Measurements from ENCODE around the gene DPF1.
A peak's percentile ranks its signal among the peaks of the same experiment; 100 is the strongest.

Gene DPF1

DNA sequence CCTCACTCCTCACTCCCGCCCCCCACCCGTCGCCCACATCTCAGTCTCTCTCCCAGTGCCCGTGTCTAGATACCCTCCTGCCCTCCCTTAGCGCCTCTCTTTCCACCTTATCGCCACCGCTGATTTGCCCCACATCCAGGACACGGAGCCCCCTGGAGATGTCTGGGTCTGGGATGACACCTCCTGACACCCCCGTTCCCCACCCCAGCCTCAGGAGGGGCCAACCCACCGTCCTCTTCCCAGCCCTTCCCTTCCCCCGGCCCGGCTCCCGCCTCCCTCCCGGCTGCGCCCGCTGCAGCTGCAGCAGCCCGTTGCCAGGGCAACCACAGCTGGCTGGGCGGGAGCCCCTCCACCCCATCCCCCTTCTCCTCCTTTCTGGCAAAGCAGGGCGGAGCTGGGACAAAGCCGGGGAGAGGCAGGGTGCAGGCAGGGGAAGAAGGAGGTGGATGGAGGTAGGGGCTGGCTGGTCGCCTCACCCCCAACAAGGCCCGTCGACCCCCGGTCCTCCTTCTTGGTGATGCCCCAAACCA is 13.5 kb downstream of the DPF1 start:
- H3K9me3 ChIP-seq: no peaks in the 10 kb centered on the region
- peak overlapping the region; percentile 46 for H3K4me3 ChIP-seq (ENCODE audit: low read depth, low read length)
- no peaks in the 10 kb centered on the region for H3K27me3 ChIP-seq
- TF ChIP-seq, protein P1, sequence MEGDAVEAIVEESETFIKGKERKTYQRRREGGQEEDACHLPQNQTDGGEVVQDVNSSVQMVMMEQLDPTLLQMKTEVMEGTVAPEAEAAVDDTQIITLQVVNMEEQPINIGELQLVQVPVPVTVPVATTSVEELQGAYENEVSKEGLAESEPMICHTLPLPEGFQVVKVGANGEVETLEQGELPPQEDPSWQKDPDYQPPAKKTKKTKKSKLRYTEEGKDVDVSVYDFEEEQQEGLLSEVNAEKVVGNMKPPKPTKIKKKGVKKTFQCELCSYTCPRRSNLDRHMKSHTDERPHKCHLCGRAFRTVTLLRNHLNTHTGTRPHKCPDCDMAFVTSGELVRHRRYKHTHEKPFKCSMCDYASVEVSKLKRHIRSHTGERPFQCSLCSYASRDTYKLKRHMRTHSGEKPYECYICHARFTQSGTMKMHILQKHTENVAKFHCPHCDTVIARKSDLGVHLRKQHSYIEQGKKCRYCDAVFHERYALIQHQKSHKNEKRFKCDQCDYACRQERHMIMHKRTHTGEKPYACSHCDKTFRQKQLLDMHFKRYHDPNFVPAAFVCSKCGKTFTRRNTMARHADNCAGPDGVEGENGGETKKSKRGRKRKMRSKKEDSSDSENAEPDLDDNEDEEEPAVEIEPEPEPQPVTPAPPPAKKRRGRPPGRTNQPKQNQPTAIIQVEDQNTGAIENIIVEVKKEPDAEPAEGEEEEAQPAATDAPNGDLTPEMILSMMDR (IDR thresholded peaks at IDR 0.05; ENCODE audit: low read depth, low read length): no peak
- peak; percentile 90 for DNase-seq
- peaks cover 12% of the 10 kb centered on the region for H3K4me1 ChIP-seq
- peaks cover 11% of the 10 kb centered on the region for H3K36me3 ChIP-seq

DNA sequence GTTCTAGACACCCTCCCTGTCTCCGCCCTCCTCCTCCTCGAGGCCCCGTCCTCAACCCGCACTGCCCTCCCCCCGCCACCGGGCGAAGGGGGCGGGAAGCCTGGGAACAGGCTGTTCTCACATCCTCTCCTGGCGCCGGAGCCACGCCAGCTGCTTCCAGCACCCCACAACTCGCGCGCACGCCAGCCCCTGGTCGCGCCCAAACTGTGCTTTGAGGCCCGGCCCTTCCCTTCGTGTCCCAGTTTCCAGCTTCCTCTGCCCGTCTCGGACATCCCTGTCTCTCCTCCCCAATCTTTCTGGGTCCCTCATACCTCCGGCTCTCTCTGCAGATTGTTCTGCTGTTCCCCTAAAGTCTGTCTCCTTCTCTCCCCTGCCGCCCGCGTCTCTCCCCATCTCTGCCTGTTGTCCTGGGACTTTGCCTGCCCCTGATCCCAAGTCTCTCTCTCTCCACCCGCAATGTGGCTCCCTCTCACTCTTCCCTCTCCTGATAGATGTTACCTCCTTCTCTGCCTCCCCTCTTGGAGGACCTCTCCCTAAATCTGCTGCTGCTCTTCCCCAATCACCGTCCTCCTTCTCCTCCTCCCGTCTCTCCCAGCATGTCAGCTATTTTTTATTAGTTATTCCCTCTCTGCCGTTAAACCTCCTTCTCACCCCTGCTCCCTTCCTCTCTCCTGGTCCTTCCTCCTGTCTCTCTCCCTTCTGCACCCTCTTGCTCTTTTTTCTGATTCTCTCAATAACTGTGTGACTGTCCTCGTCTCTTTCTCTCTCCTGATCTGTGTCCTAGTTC is 14.2 kb downstream of the DPF1 start:
- Histone ChIP-seq H3K36me3 (0 out of 2 replicates have a peak, but pooled peaks cover 7% of the 10 kb centered on the region), H3K27me3 (no peaks in the 10 kb centered on the region), H3K4me3 (ENCODE audit: low read depth, low read length) (peak overlapping the region; percentile 46), H3K4me1 (peaks cover 12% of the 10 kb centered on the region), H3K9me3 (no peaks in the 10 kb centered on the region)
- TF ChIP-seq, protein P1 (IDR thresholded peaks at IDR 0.05; ENCODE audit: low read depth, low read length): no peak
- peak; percentile 40 for DNase-seq

DNA sequence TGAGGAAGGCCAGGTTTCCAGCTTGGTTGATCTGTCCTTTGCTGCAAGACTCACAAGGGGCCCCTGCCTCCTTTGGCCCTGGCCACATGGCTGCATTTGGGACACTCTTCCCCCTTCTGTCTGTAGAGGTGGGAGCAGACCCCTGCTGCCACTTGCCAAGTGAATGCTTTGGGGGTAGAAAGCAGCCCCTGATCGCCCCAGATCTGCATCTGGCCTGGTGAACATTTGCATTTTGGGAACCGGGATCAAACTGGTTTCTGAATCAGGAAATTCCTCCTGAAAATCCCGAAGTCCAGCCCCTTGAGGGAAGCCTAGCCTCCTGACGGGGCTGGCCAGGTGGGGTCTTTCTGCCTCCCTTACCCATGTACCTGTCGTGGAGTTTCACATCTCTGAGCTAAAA is 14.9 kb downstream of the DPF1 start:
- no peak for DNase-seq
- TF ChIP-seq, protein P1 (IDR thresholded peaks at IDR 0.05; ENCODE audit: low read depth, low read length): no peak
- H3K4me3 ChIP-seq (ENCODE audit: low read depth, low read length): no peak overlapping the region; the same call in 1 of the 2 replicates
- H3K36me3 ChIP-seq: 0 out of 2 replicates have a peak, but pooled peaks cover 4% of the 10 kb centered on the region
- no peaks in the 10 kb centered on the region for H3K27me3 ChIP-seq
- H3K4me1 ChIP-seq: peaks cover 12% of the 10 kb centered on the region
- H3K9me3 ChIP-seq: no peaks in the 10 kb centered on the region

DNA sequence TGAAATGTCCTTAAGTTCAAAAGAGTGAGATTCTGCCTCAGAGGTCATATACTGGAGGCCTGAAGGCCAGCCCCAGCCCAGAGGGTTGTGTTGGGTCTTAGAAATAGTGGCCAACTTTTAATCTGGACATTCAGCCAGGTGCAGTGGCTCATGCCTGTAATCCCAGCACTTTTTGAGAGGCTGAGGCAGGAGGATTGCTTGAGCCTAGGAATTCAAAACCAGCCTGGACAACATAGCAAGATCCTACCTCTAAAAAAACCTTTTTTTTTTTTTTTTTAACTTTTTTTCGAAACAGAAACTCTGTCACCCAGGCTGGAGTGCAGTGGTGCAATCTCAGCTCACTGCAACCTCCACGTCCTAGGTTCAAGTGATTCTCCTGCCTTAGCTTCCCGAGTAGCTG is 15.5 kb downstream of the DPF1 start:
- no peak for DNase-seq
- Histone ChIP-seq H3K4me3 (ENCODE audit: low read depth, low read length) (no peak overlapping the region), H3K9me3 (no peaks in the 10 kb centered on the region), H3K27me3 (no peaks in the 10 kb centered on the region), H3K36me3 (0 out of 2 replicates have a peak, but pooled peaks cover 2% of the 10 kb centered on the region), H3K4me1 (peaks cover 12% of the 10 kb centered on the region)
- TF ChIP-seq, protein P1 (IDR thresholded peaks at IDR 0.05; ENCODE audit: low read depth, low read length): no peak

DNA sequence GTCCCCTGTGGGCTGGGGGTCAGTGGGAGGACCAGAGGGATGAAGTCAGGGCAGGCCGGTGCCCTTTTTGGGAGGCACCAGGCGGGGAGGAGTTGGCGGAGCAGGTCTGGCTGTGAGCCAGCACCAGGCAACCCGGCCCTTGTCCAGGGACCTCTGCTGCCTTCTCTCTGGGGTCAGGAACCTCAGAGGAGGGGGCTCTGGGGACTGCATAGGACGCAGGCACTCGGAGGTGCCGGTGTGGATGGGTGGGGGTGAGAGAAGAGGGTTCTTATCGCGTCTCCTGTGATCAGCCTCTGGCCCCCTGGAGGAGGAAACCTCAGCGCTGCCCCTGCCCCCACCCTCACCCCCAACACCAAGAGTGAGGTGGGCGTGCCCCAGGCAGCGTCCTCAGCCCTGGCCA is 16.5 kb downstream of the DPF1 start:
- H3K9me3 ChIP-seq: no peaks in the 10 kb centered on the region
- H3K4me1 ChIP-seq: peaks cover 12% of the 10 kb centered on the region
- no peak overlapping the region for H3K4me3 ChIP-seq (ENCODE audit: low read depth, low read length)
- DNase-seq: no peak
- H3K36me3 ChIP-seq: no peaks in the 10 kb centered on the region
- TF ChIP-seq, protein P1 (IDR thresholded peaks at IDR 0.05; ENCODE audit: low read depth, low read length): no peak
- no peaks in the 10 kb centered on the region for H3K27me3 ChIP-seq

DNA sequence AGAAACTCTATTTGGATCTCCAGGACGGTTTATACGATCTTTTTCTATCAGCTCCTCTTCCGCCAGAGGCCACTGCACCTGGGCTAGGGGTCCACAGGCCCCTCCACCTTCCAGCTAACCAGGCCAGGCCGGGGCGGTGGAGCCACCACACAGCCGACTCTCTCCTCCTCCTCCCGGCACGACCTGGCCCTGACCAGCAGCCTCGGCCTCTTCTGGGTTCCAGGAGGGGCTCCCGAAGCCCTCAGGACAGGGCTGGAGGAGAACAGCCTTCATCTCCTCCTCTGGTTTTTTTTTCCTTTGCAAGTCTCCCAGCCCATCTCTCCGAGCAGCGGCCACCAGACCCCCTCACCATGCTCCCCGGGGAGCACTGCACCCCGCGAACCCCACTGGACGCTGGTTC is 17.1 kb downstream of the DPF1 start:
- Histone ChIP-seq H3K27me3 (no peaks in the 10 kb centered on the region), H3K36me3 (no peaks in the 10 kb centered on the region), H3K4me3 (ENCODE audit: low read depth, low read length) (no peak overlapping the region), H3K9me3 (no peaks in the 10 kb centered on the region), H3K4me1 (peaks cover 12% of the 10 kb centered on the region)
- no peak for DNase-seq
- TF ChIP-seq, protein P1 (IDR thresholded peaks at IDR 0.05; ENCODE audit: low read depth, low read length): no peak
